HG02588 (cell line): Measurements from ENCODE around the gene CNTN5.

Experiments
- ATAC-seq: cut with Tn5 transposase; IDR thresholded peaks from one replicate; pipeline ENCODE4 v1.9.1; 2021; ENCODE audit warnings: mild to moderate bottlenecking, moderate library complexity; ENCODE audit not compliant: unreplicated experiment

The CNTN5 gene

DNA sequence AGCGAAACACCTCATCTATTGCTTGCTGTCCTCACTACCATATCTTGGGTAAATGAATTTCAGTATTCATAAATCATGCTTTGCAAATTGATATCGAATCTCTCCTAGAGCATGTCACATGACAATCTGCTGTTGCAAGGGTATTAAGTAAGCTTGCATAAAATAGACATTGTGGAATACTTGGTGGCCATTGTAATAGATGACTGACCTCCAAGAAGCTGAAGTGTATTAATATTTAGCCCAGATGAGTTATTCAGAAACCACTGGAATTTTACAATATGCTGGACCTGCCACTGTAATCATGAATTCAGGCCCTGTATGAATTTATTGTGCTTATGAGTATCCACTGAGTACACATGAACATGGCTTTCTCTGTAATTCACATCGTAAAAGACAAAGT is 1376.7 kb downstream of the CNTN5 start:
- ATAC-seq, result no peak

- no peak for ATAC-seq
Observed at GRCh38 chr11:100403816-100404215, 1383.1 kb downstream of the CNTN5 start.

GRCh38 chr11:100404907-100405306 is 1384.2 kb downstream of the CNTN5 start:
- no peak for ATAC-seq
